K562 (cell line): ENCODE measurements around the gene DBP. TPM values are rescaled to one million over a fixed set of nuclear protein-coding genes. Genes with fewer than 3 reads are reported as not detected.

ENCODE experiments used
- AFF1 ChIP-seq, 2 experiments: fragments of 450-650 bp; IDR thresholded peaks; 2 replicates each; pipeline ENCODE4 v1.6.1; 2018; ENCODE audit warnings: mild to moderate bottlenecking in 2 of 2, low read depth in 1 of 2; ENCODE audit not compliant: partially characterized antibody in 2 of 2
- CBX3 ChIP-seq, 2 experiments: IDR thresholded peaks; 1 replicate in 1 of 2; 2 replicates in 1 of 2; pipeline ENCODE4 v1.6.1; 2012; ENCODE audit warnings: inconsistent platforms in 2 of 2, low read length in 2 of 2, borderline replicate concordance in 1 of 2, control low read depth in 1 of 2
- CGGBP1 ChIP-seq: fragments of 250-450 bp; sonication (Bioruptor Pico); IDR thresholded peaks from 2 replicates; pipeline ENCODE4 v1.9.0; 2021; ENCODE audit warnings: mild to moderate bottlenecking
- E2F3 ChIP-seq: fragments of 250-450 bp; sonication (Bioruptor Pico); IDR thresholded peaks from 2 replicates; pipeline ENCODE4 v1.4.0; 2020; ENCODE audit warnings: mild to moderate bottlenecking
- EWSR1 ChIP-seq: fragments of 450-650 bp; IDR thresholded peaks from 2 replicates; pipeline ENCODE4 v1.6.1; 2018; ENCODE audit warnings: borderline replicate concordance, mild to moderate bottlenecking, low read depth, moderate library complexity; ENCODE audit not compliant: partially characterized antibody
- HLTF ChIP-seq: fragments of 450-650 bp; IDR thresholded peaks from 2 replicates; pipeline ENCODE4 v1.6.1; 2016
- KLF16 ChIP-seq: IDR thresholded peaks from 2 replicates; pipeline ENCODE4 v1.6.1; 2016; ENCODE audit warnings: antibody characterized with exemption
- LEF1 ChIP-seq: fragments of 450-650 bp; IDR thresholded peaks from 2 replicates; pipeline ENCODE4 v1.6.1; 2016; ENCODE audit warnings: mild to moderate bottlenecking
- MTA3 ChIP-seq: fragments of 450-650 bp; formaldehyde crosslinking; IDR thresholded peaks from 2 replicates; pipeline ENCODE4 v1.6.1; 2017; ENCODE audit warnings: mild to moderate bottlenecking, borderline replicate concordance
- SMC3 ChIP-seq: conservative IDR thresholded peaks from 2 replicates; pipeline ENCODE4 v1.6.1; 2011; ENCODE audit warnings: low read depth, low read length, improper control_type of control experiment; ENCODE audit not compliant: insufficient read depth
- SRSF9 ChIP-seq: fragments of 200-400 bp; formaldehyde crosslinking; IDR thresholded peaks from 2 replicates; pipeline ENCODE4 v1.6.1; 2017; ENCODE audit warnings: low read depth, low read length, borderline replicate concordance
- TARDBP ChIP-seq: fragments of 450-650 bp; IDR thresholded peaks from 2 replicates; pipeline ENCODE4 v1.6.1; 2016
- THAP7 ChIP-seq: fragments of 250-450 bp; sonication (Bioruptor Pico); IDR thresholded peaks from 2 replicates; pipeline ENCODE4 v1.5.0; 2021
- ZFP91 ChIP-seq: sonication (generic); formaldehyde crosslinking; IDR thresholded peaks from 2 replicates; pipeline ENCODE4 v1.8.0; 2022; ENCODE audit warnings: mild to moderate bottlenecking, missing genetic modification reagents
- ZNF3 ChIP-seq: fragments of 250-450 bp; sonication (Bioruptor Pico); IDR thresholded peaks from 2 replicates; pipeline ENCODE4 v1.5.0; 2021; ENCODE audit warnings: mild to moderate bottlenecking, moderate library complexity
- ZNF354B ChIP-seq: fragments of 250-450 bp; sonication (Bioruptor Pico); IDR thresholded peaks from 2 replicates; pipeline ENCODE4 v1.4.0; 2020
- ZNF584 ChIP-seq: fragments of 200-800 bp; sonication (Bioruptor generic); IDR thresholded peaks from 2 replicates; pipeline ENCODE4 v1.6.1; 2016; ENCODE audit warnings: low read depth, mild to moderate bottlenecking, missing genetic modification characterization, missing compliant biosample characterization
- polyA plus RNA-seq, 8 experiments: library from polyadenylated mRNA; depleted of rRNA in 4 of 8; stranded (reverse) in 5 of 8; unstranded in 3 of 8; fragments of >200 nt; fragmentation: Nextera tagmentation in 2 of 8; fragmentation: Illumina TruSeq in 1 of 8; extraction: Ambion mirVana in 2 of 8; extraction: Trizol in 1 of 8; gene quantifications; 2 replicates each; pipeline versions ENCODE4 v1.2.1 to v1.2.3, GENCODE V29; 2011 to 2014; ENCODE audit warnings: inconsistent platforms in 1 of 8, missing spikeins in 1 of 8
- total RNA-seq, 7 experiments: library from RNA; depleted of rRNA in 6 of 7; stranded (reverse); fragments of >200 nt in 6 of 7; fragmentation: Illumina TruSeq in 2 of 7; extraction: Trizol in 2 of 7; gene quantifications; 2 replicates each; pipeline versions ENCODE4 v1.2.1 to v1.2.3, GENCODE V29; 2011 to 2021; ENCODE audit warnings: low replicate concordance in 1 of 7
- TF ChIP-seq, protein P1 (sequence below), 2 experiments: fragments of 250-450 bp in 1 of 2; fragments of 450-650 bp in 1 of 2; sonication (Bioruptor Pico) in 1 of 2; IDR thresholded peaks; 2 replicates each; pipeline versions ENCODE4 v1.6.1 to v1.8.0; 2016 to 2021; ENCODE audit warnings: mild to moderate bottlenecking in 2 of 2, moderate library complexity in 2 of 2, missing compliant biosample characterization in 1 of 2, missing genetic modification characterization in 1 of 2
- TF ChIP-seq, protein P2 (sequence below): sonication (generic); formaldehyde crosslinking; IDR thresholded peaks from 2 replicates; pipeline ENCODE4 v1.8.1; 2023; ENCODE audit warnings: mild to moderate bottlenecking, missing genetic modification reagents

DBP gene
- total and polyA plus RNA-seq, 9 of the 15 experiments (the other 6 are each of a cell fraction or from before 2014, with no cell fraction given), result 0.25 to 5.5 (median 1.8) TPM

GRCh38 chr19:48637449-48637947 lies 319 bp upstream of the DBP start (continued):
- peak in 1 of 2 experiments; percentile 54 for TF ChIP-seq AFF1 (IDR thresholded peaks at IDR 0.05; ENCODE audit: low read depth in 1 of 2, partially characterized antibody in 2 of 2)
- TF ChIP-seq HLTF, result no peak
- TF ChIP-seq ZNF354B, result no peak
- TF ChIP-seq THAP7, result no peak
- no peak; a peak in 2 of 3 replicates for TF ChIP-seq CBX3 (IDR thresholded peaks at IDR 0.05; ENCODE audit: borderline replicate concordance in 1 of 2, low read length in 2 of 2)
- TF ChIP-seq SRSF9, result no peak
- TF ChIP-seq, protein P1, sequence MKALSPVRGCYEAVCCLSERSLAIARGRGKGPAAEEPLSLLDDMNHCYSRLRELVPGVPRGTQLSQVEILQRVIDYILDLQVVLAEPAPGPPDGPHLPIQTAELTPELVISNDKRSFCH (CRISPR knock-in tag; IDR thresholded peaks at IDR 0.05), result no peak
- TF ChIP-seq, protein P1 (tag; IDR thresholded peaks at IDR 0.05), result no peak
- TF ChIP-seq SMC3, result no peak
- TF ChIP-seq TARDBP, result no peak
- TF ChIP-seq KLF16, result no peak
- TF ChIP-seq ZFP91 (CRISPR knock-in tag), result peak; percentile 96
- TF ChIP-seq ZNF3, result no peak
- no peak for TF ChIP-seq CGGBP1
- TF ChIP-seq MTA3, result peak; percentile 48; the same call in 1 of the 2 replicates
- TF ChIP-seq, protein P2, sequence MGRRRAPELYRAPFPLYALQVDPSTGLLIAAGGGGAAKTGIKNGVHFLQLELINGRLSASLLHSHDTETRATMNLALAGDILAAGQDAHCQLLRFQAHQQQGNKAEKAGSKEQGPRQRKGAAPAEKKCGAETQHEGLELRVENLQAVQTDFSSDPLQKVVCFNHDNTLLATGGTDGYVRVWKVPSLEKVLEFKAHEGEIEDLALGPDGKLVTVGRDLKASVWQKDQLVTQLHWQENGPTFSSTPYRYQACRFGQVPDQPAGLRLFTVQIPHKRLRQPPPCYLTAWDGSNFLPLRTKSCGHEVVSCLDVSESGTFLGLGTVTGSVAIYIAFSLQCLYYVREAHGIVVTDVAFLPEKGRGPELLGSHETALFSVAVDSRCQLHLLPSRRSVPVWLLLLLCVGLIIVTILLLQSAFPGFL, result no peak
- TF ChIP-seq LEF1, result no peak
- TF ChIP-seq EWSR1, result no peak
- TF ChIP-seq ZNF584 (CRISPR knock-in tag), result no peak
- TF ChIP-seq E2F3 (CRISPR knock-in tag), result no peak
